Activated T-cell treated with anti-CD3 and anti-CD28 coated beads, Interleukin-2, amount 50 U/mL, for 72 hours (primary cell): Measurements from ENCODE around the gene KRT28. TPM values are rescaled to one million over a fixed set of nuclear protein-coding genes. Genes with fewer than 3 reads are reported as not detected.
"Not testable (repeated sequence)": the region's sequence is repeated elsewhere in the genome, so short reads cannot be mapped to it uniquely, and the experiment has no call there.

ENCODE experiments used
- ATAC-seq, 2 donors: fragments of 150-1000 bp; cut with Tn5 transposase; replicated peaks in 1 of 2; 2 replicates each; pipeline ENCODE4 v1.10.0; 2021; ENCODE audit warnings: moderate library complexity in 2 of 2, mild to moderate bottlenecking in 1 of 2
- DNase-seq, 2 donors: peaks; one replicate each; pipeline ENCODE4 v3.0.0; 2021 to 2022; ENCODE audit warnings: mixed read lengths in 1 of 2
- H3K27ac Mint-ChIP-seq: one replicate; pipeline ENCODE4 v1.8.0; 2022; ENCODE audit warnings: mild to moderate bottlenecking, moderate library complexity, mixed read lengths
- H3K27me3 Mint-ChIP-seq: one replicate; pipeline ENCODE4 v1.8.0; 2022; ENCODE audit warnings: low read depth, mixed read lengths
- H3K36me3 Mint-ChIP-seq, 2 donors: one replicate each; pipeline ENCODE4 v1.8.0; 2022; ENCODE audit warnings: mixed read lengths in 2 of 2, mild to moderate bottlenecking in 1 of 2; ENCODE audit not compliant: insufficient read depth in 2 of 2
- H3K4me1 Mint-ChIP-seq: one replicate; pipeline ENCODE4 v1.8.0; 2022; ENCODE audit warnings: low read depth, mixed read lengths
- H3K4me3 Mint-ChIP-seq, 2 donors: one replicate each; pipeline ENCODE4 v1.8.0; 2022; ENCODE audit warnings: mild to moderate bottlenecking in 2 of 2, mixed read lengths in 2 of 2, moderate library complexity in 2 of 2
- H3K9me3 Mint-ChIP-seq, 2 donors: one replicate each; pipeline ENCODE4 v1.8.0; 2022; ENCODE audit warnings: mixed read lengths in 2 of 2
- total RNA-seq, 2 donors: library from RNA; stranded (reverse); gene quantifications; one replicate each; pipeline ENCODE4 v1.2.3, GENCODE V29; 2022

The KRT28 gene
- total RNA-seq, 2 donors from 2014 or later = not detected

DNA sequence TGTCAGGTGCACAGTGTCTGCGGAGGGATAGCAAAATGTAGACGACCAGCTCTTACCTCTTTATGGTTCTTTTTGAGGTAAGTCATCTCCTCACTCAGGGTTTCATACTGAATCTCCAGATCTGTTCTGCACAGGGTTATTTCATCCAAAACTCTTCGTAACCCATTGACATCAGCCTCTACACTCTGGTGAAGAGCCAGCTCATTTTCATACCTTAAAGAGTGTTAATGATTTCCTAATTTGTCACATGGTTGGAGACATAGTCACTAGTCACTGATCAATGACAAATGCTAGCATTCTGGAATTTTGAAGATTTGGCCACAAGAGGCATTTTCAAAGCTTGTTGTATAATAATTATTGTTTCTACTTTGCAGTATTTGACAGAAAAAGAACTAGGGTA lies 46.0 kb downstream of the KRT28 start:
- Mint-ChIP-seq H3K4me3 (no peak overlapping the region), H3K36me3 (peaks cover 0 to 2% of the 10 kb centered on the region in 2 donors), H3K27me3 (peaks cover 58% of the 10 kb centered on the region), H3K27ac (no peak overlapping the region), H3K9me3 (peaks cover 6 to 8% of the 10 kb centered on the region in 2 donors), H3K4me1 (no peaks in the 10 kb centered on the region)
- ATAC-seq (no peak), DNase-seq (no peak)

DNA sequence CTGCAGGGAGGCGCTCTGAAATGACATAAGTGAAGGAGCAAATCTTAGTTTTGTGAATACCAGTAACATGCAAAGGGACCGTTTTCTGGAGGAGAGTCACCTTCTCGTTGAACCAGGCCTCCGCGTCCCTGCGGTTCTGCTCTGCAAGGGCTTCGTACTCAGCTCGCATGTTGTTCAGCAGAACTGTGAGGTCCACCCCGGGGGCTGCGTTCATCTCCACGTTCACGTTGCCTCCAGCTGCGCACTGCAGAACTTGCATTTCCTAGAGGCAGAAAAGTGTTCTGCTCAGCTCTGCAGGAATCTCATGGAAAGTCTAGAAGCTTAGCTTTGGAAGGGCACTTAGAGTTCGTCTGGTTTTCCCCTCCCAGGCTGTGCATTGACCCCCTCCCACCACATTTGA lies 48.7 kb downstream of the KRT28 start:
- no peak overlapping the region for H3K4me3 Mint-ChIP-seq
- no peak overlapping the region for H3K27ac Mint-ChIP-seq
- H3K27me3 Mint-ChIP-seq = peaks cover 63% of the 10 kb centered on the region
- no peaks in the 10 kb centered on the region for H3K36me3 Mint-ChIP-seq
- H3K4me1 Mint-ChIP-seq = no peaks in the 10 kb centered on the region
- no peak for DNase-seq
- H3K9me3 Mint-ChIP-seq = no peaks in the 10 kb centered on the region
- no peak for ATAC-seq

DNA sequence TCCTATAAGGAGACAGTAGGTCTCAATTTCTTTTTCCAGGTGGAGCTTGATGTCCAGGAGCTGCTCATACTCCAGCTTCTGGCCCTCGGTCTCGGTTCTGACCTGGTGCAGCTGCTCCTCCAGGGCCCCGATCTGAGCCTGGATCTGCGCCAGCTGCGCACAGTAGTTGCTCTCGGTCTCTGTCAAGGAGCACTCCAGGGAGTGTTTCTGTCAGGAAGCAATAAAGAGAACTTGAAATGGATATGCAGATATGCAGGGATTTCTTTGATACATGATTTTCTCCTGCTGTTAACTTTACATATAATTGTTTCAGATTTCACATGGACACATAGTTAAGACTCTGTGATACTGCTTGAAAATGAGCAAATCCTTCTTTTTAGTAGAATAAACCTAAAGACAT lies 49.4 kb downstream of the KRT28 start:
- H3K4me1 Mint-ChIP-seq = no peaks in the 10 kb centered on the region
- no peak overlapping the region for H3K27ac Mint-ChIP-seq
- no peaks in the 10 kb centered on the region for H3K9me3 Mint-ChIP-seq
- H3K36me3 Mint-ChIP-seq = no peaks in the 10 kb centered on the region
- no peak overlapping the region for H3K4me3 Mint-ChIP-seq
- no peak for DNase-seq
- no peak for ATAC-seq
- H3K27me3 Mint-ChIP-seq = peaks cover 64% of the 10 kb centered on the region

DNA sequence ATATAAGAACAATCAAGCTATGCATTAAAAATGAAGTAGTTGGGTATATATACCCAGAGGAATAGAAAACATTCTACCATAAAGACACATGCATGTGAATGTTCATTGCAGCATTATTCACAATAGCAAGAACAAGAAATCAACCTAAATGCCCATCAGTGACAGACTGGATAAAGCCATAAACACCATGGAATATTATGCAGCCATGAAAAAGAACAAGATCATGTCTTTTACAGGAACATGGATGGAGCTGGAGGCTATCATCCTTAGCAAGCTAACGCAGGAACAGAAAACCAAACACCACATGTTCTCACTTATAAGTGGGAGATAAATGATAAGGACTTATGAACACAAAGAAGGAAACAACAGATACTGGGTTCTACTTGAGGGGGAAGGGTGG lies 51.1 kb downstream of the KRT28 start:
- not testable (repeated sequence) for ATAC-seq, H3K4me3 Mint-ChIP-seq, H3K27ac Mint-ChIP-seq, H3K4me1 Mint-ChIP-seq, H3K36me3 Mint-ChIP-seq, DNase-seq, H3K9me3 Mint-ChIP-seq
- peaks cover 72% of the 10 kb centered on the region for H3K27me3 Mint-ChIP-seq

Other genes with a start within 250 kb of the KRT28 start
- gene CCR7, start 234.5 kb downstream of the KRT28 start, total RNA-seq = 100 to 1,000 TPM; 311 to 371 TPM
- gene SMARCE1, start 152.1 kb downstream of the KRT28 start, total RNA-seq = 100 to 1,000 TPM in 1 of 2 donors, 10 to 100 TPM in 1; 98.1 to 114 TPM
- not detected for gene KRT222, start 134.8 kb downstream of the KRT28 start, total RNA-seq
- gene KRT24, start 96.2 kb downstream of the KRT28 start, total RNA-seq = not detected
- not detected for gene KRT25, start 44.6 kb downstream of the KRT28 start, total RNA-seq
- not detected for gene KRT26, start 27.8 kb downstream of the KRT28 start, total RNA-seq
- gene KRT27, start 17.4 kb downstream of the KRT28 start, total RNA-seq = not detected
- 10 to 100 TPM; 59.1 to 59.3 TPM for gene KRT10, start 22.7 kb upstream of the KRT28 start, total RNA-seq
- gene KRT12, start 67.3 kb upstream of the KRT28 start, total RNA-seq = not detected
- gene KRT20, start 85.3 kb upstream of the KRT28 start, total RNA-seq = not detected
- not detected for gene KRT23, start 137.7 kb upstream of the KRT28 start, total RNA-seq
- not detected for gene KRT39, start 167.0 kb upstream of the KRT28 start, total RNA-seq
- not detected for gene KRT40, start 184.4 kb upstream of the KRT28 start, total RNA-seq
- not detected for gene KRTAP3-3, start 194.2 kb upstream of the KRT28 start, total RNA-seq
- not detected for gene KRTAP3-2, start 199.9 kb upstream of the KRT28 start, total RNA-seq
- not detected for gene KRTAP3-1, start 209.2 kb upstream of the KRT28 start, total RNA-seq
- gene KRTAP1-5, start 227.2 kb upstream of the KRT28 start, total RNA-seq = not detected
- gene KRTAP1-4, start 230.2 kb upstream of the KRT28 start, total RNA-seq = not detected
- not detected for gene KRTAP1-3, start 234.9 kb upstream of the KRT28 start, total RNA-seq
- gene KRTAP1-1, start 241.5 kb upstream of the KRT28 start, total RNA-seq = not detected
- gene KRTAP2-1, start 247.4 kb upstream of the KRT28 start, total RNA-seq = not detected